Left ventricle myocardium inferior (tissue), 1 donor: ENCODE measurements around the gene PHF1. TPM values are rescaled to one million over a fixed set of nuclear protein-coding genes. Genes with fewer than 3 reads are reported as not detected.

Experiments
- DNase-seq: peaks from one replicate; pipeline ENCODE4 v3.0.0-alpha.2; 2020
- H3K27ac ChIP-seq: fragments of 200-600 bp; replicated peaks from 2 replicates; pipeline ENCODE4 v1.8.0; 2021
- H3K27me3 ChIP-seq: fragments of 200-600 bp; 2 replicates; pipeline ENCODE4 v1.8.0; 2021; ENCODE audit warnings: low read depth
- H3K36me3 ChIP-seq: fragments of 200-600 bp; 2 replicates; pipeline ENCODE4 v1.8.0; 2021
- H3K4me1 ChIP-seq: fragments of 200-600 bp; 2 replicates; pipeline ENCODE4 v1.8.0; 2021
- H3K4me3 ChIP-seq: fragments of 200-600 bp; 2 replicates; pipeline ENCODE4 v1.8.0; 2021; ENCODE audit warnings: mild to moderate bottlenecking, moderate library complexity
- H3K9me3 ChIP-seq: fragments of 200-600 bp; replicated peaks from 2 replicates; pipeline ENCODE4 v1.8.0; 2021
- CTCF ChIP-seq: fragments of 200-600 bp; IDR thresholded peaks from 2 replicates; pipeline ENCODE4 v1.8.0; 2021; ENCODE audit warnings: antibody characterized with exemption, mild to moderate bottlenecking, borderline replicate concordance
- intact Hi-C: fragments of 100-400 bp; cut with micrococcal nuclease; formaldehyde crosslinking; loops from one replicate; pipeline ENCODE4 v1.11.0; 2022
- total RNA-seq: library from RNA; stranded (reverse); fragmentation: NEBNext Ultra II Directional; extraction: Animal tissue kit (Norgen Biotek cat#: 25700); gene quantifications from one replicate; pipeline ENCODE4 v1.2.1, GENCODE V29; 2021
- donor health status: DM: no; HTN: yes; CAD: no; lungs with severe emphysema.

PHF1 gene
- total RNA-seq, 1 donor from 2014 or later, result 52.2 TPM

- Histone ChIP-seq H3K36me3 (peaks cover 51% of the 10 kb centered on the region), H3K4me3 (no peak overlapping the region), H3K27me3 (no peaks in the 10 kb centered on the region), H3K27ac (no peak overlapping the region), H3K4me1 (peaks cover 5% of the 10 kb centered on the region), H3K9me3 (no peaks in the 10 kb centered on the region)
- intact Hi-C loops, result no loop called here
- no peak for TF ChIP-seq CTCF
- no peak for DNase-seq
Observed at GRCh38 chr6:33438978-33439594, 28.3 kb downstream of the PHF1 start.

- Histone ChIP-seq H3K9me3 (no peaks in the 10 kb centered on the region), H3K4me1 (no peaks in the 10 kb centered on the region), H3K27ac (no peak overlapping the region), H3K36me3 (peaks cover 52% of the 10 kb centered on the region), H3K27me3 (no peaks in the 10 kb centered on the region), H3K4me3 (no peak overlapping the region)
- TF ChIP-seq CTCF, result no peak
- DNase-seq, result no peak
- intact Hi-C loops, result no loop called here
Observed at GRCh38 chr6:33439956-33440648, 29.3 kb downstream of the PHF1 start.

GRCh38 chr6:33440649-33441309 lies 30.0 kb downstream of the PHF1 start:
- Histone ChIP-seq H3K27ac (no peak overlapping the region), H3K36me3 (peaks cover 45% of the 10 kb centered on the region)
- intact Hi-C loops, result no loop called here

GRCh38 chr6:33441457-33441856 lies 30.6 kb downstream of the PHF1 start:
- peaks cover 45% of the 10 kb centered on the region for H3K36me3 ChIP-seq
- intact Hi-C loops, result no loop called here
- no peaks in the 10 kb centered on the region for H3K27me3 ChIP-seq
- no peak for DNase-seq
- H3K4me3 ChIP-seq, result no peak overlapping the region
- H3K27ac ChIP-seq, result no peak overlapping the region
- no peaks in the 10 kb centered on the region for H3K4me1 ChIP-seq
- no peaks in the 10 kb centered on the region for H3K9me3 ChIP-seq
- TF ChIP-seq CTCF, result no peak

More at GRCh38 chr6:33440649-33441309, 30.0 kb downstream of the PHF1 start:
- H3K4me3 ChIP-seq, result no peak overlapping the region
- no peaks in the 10 kb centered on the region for H3K4me1 ChIP-seq
- no peaks in the 10 kb centered on the region for H3K9me3 ChIP-seq
- no peak for DNase-seq
- TF ChIP-seq CTCF, result no peak
- no peaks in the 10 kb centered on the region for H3K27me3 ChIP-seq

GRCh38 chr6:33442283-33442682 lies 31.5 kb downstream of the PHF1 start:
- intact Hi-C loops, result no loop called here
- TF ChIP-seq CTCF, result no peak
- DNase-seq, result no peak
- Histone ChIP-seq H3K4me1 (no peaks in the 10 kb centered on the region), H3K36me3 (peaks cover 39% of the 10 kb centered on the region), H3K4me3 (no peak overlapping the region), H3K27me3 (no peaks in the 10 kb centered on the region), H3K9me3 (no peaks in the 10 kb centered on the region), H3K27ac (no peak overlapping the region)
